HuH-7 (cell line): ENCODE measurements around the gene C8A.

Experiments used
- DNase-seq: peaks from one replicate; pipeline ENCODE4 v3.0.0; 2011; ENCODE audit warnings: low spot score

The C8A gene

DNA sequence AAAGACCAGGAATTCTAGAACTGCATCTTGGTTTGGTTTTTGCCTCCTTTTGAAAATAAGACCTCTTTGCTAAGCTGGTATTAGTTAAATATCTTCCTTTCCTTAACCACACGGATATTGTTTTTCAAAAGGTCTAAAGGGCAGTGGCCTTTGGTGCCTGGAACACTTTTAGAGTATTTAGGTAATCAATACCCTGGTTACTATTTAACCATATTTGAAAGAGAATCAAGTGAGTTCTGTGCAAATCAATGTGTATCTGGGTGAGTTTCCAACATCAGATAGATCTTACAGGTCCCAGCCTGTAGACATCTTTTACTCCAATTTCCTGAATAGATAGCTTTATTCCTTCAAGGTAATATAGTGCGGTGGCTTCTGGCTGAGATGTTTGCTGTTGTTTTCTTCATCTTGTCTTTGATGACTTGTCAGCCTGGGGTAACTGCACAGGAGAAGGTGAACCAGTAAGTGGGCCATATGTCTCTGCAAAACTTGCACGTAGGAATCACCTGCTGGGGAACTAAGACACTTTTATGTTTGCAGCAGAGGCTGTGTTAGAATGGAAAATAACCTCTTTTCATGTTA lies at the start of gene C8A:
C8A (plus strand) TSS at position 277 of the 579 bp plus-strand sequence; CDS start at position 382, 105 bp downstream.
- DNase-seq: no peak

- DNase-seq: no peak
These were observed 47.8 kb upstream of the C8A start for GRCh38 chr1:56806804-56807203.

- no peak for DNase-seq
These were observed 46.2 kb upstream of the C8A start for GRCh38 chr1:56808410-56808809.

GRCh38 chr1:56811331-56811730 lies 43.3 kb upstream of the C8A start:
- DNase-seq: no peak

GRCh38 chr1:56814205-56814604 lies 40.4 kb upstream of the C8A start:
- DNase-seq: no peak

DNA sequence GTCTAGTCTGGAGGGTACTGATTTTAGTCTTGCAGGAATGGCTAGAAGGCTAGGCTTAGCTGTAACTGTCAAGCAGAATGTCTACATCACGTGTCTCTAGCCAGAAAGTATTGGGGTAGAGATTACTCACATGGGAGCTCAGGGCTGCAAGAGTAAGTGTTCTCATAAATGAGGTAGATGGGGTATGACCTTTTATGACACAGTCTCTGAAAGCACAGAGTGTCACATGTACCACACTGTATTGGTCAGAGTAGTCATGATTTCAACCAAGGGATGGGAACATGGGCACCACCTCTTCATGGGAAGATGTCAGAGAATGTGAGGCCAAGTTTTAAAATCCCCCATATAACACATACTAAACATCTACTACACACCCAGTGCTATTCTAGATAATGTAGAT lies 38.3 kb upstream of the C8A start:
- no peak for DNase-seq

DNA sequence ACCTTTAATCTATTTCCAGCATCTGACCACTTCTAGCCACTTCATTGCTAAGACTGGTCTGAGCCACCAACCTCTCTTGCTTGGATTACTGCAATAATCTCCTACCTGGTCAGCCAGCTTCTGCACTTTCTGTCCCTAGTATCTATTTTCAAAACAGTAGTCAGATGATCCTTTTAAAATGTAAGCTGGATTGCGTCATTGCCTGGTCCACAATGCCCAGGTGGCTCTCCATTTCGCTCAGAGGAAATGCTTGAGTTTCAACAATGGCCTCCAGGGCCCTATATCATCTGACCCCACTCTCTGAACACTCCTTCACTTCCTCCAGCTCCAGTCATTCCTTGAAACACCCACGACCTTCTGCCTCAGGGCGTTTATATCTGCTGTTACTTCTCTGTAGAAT lies 37.7 kb upstream of the C8A start:
- no peak for DNase-seq

DNA sequence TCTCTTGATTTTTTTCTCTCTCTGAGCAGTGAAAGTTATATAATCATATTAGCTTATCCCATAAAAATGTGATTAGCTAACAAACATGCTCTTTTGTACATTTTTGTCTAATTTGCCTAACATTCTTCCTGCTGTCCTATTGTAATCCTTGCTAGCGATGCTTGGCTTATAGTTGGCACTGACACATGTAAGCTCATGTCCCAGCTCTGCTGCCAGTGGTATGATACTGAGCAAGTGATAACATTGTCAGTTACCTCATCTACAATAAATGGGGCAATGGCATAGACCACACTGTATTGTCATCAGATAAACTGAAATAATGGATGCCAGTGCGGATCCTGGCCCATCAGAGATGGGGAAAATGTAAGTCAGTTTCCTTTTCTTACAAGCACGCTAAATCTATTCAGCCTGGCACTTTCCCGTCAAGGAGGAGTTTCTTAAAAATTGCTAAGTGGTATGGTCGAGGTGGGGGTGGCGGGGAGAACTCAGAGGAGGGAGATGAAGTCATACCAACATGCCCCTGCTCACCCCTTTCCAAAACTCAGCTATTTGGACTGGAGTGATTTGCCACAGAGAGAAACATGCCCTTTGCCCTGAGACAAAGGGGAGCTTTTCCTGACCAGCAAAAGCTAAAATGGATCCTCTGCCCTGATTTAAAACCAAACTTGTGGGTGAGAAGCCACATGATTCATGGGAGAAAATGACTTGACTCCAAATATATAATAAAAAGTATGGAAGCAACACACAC lies 36.7 kb upstream of the C8A start:
- no peak for DNase-seq

DNA sequence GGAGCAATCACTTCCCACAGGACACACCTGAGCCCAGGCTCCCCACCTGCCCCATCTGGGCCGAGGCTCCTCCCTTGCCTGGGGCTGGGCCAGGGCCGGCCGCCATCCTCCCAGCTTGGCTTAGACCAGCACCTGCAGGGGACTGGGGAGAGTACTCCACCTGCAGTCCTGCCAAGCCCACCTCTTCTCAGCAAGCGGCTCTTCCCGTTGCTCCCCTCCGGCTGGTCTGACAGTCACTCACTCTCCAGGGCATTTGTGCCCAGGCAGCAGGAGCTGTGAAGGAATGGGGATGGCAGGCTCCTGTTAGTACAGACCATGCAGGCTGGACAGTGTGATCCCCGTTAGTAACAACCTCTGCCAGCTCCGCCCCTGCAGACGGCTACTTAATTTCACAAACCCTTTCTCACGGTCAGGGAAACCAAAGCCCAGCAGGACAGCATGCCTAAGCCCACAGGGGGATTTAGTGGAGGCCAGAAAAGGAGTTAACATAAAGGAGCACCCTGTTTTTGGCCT lies 35.2 kb upstream of the C8A start, which contains the start of gene FYB2:
FYB2 (minus strand) TSS at position 18 of the 513 bp plus-strand sequence. CDS start 114 bp downstream, outside the sequence.
- DNase-seq: no peak

DNA sequence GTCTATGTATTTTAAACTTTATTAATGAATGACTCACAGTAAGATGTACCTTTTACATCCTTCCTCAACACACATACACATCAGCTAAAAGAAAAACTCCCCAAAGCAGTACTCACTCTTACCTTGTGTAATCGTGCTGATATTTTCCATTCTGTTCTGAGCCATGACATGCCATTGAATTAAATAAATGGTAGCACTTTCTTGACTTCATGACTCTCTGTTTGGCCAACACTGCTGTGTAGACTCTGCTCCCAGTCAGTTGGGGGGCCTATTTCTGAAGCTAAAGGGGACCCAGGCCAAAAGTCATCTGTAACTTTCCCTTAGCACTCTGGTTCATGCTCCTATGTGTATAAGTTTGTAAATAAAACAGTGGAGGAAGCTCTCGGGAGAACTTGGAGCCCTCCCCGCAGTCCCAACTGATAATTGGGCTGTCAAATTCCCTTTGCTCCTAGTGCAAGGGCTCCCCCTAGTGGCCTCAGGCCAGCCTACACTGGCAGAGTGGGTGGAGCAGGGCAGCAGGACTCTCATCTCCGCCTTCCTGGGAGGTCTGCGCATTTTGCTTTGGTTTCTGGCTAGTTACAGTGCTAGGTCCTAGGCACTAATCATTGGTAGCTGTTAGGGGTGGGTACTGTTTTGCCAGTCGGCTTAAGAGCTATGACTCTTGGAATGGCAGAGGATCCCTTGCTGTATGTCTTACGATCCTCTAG lies 33.7 kb upstream of the C8A start:
- DNase-seq: peak; percentile 70

DNA sequence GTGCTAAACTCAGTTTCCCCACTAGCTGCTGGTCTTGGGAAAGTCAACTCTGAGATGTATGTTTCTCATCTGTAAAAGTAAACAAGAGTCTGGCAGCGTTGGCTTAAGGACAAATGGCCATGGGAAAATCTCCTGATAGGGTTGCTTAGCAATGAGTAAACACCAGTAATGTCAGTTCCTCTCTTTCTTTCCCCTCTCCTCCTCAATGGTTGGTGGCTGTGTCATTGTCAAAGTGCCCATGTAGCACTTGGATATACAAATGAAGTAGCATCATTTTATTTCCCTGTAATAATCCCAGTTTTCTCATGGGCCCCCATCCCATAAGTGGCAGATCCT lies 33.2 kb upstream of the C8A start:
- no peak for DNase-seq

- no peak for DNase-seq
These were observed 30.3 kb upstream of the C8A start for GRCh38 chr1:56824271-56824670.

- no peak for DNase-seq
These were observed 29.7 kb upstream of the C8A start for GRCh38 chr1:56824938-56825337.

- no peak for DNase-seq
These were observed 29.2 kb upstream of the C8A start for GRCh38 chr1:56825436-56825835.

GRCh38 chr1:56827711-56828110 lies 26.9 kb upstream of the C8A start:
- DNase-seq: no peak

- DNase-seq: no peak
These were observed 24.5 kb upstream of the C8A start for GRCh38 chr1:56830052-56830451.

- no peak for DNase-seq
These were observed 22.5 kb upstream of the C8A start for GRCh38 chr1:56831871-56832693.

GRCh38 chr1:56833088-56833487 lies 21.5 kb upstream of the C8A start:
- DNase-seq: no peak

GRCh38 chr1:56834137-56834900 lies 20.3 kb upstream of the C8A start:
- no peak for DNase-seq

GRCh38 chr1:56835657-56836056 lies 18.9 kb upstream of the C8A start:
- DNase-seq: no peak

- DNase-seq: no peak
These were observed 18.2 kb upstream of the C8A start for GRCh38 chr1:56836359-56836758.
